ENCODE measurements around the gene INHBB. TPM values are rescaled to one million over a fixed set of nuclear protein-coding genes. Genes with fewer than 3 reads are reported as not detected.

The INHBB gene
- total RNA-seq = 0.85 TPM in 1 of 2 replicates, not detected in the other

DNA sequence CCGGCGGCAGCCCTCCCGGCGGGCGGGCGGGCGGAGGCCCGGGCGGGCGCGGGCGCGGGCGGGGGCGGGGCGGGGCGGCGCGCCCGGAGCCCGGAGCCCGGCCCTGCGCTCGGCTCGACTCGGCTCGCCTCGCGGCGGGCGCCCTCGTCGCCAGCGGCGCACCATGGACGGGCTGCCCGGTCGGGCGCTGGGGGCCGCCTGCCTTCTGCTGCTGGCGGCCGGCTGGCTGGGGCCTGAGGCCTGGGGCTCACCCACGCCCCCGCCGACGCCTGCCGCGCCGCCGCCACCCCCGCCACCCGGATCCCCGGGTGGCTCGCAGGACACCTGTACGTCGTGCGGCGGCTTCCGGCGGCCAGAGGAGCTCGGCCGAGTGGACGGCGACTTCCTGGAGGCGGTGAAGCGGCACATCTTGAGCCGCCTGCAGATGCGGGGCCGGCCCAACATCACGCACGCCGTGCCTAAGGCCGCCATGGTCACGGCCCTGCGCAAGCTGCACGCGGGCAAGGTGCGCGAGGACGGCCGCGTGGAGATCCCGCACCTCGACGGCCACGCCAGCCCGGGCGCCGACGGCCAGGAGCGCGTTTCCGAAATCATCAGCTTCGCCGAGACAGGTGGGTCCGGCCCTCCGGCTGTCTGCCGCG lies at the start of gene INHBB:
INHBB (plus strand) TSS at position 111 of the 641 bp plus-strand sequence; CDS start at position 164, 53 bp downstream.

Other genes starting within 250 kb of the INHBB start
- 28.6 and 29.0 TPM in 2 replicates for gene TMEM185B, start 122.7 kb upstream of the INHBB start, total RNA-seq
- 55.5 and 94.9 TPM in 2 replicates for gene RALB, start 93.3 kb upstream of the INHBB start, total RNA-seq